Spleen (tissue), 7 donors: ENCODE data around the gene PKMYT1.

Source experiments
- POLR2A ChIP-seq, 3 donors: fragments of 450-650 bp; IDR thresholded peaks; one replicate each; pipeline ENCODE4 v1.5.1; 2017; ENCODE audit warnings: antibody characterized with exemption in 3 of 3, mild to moderate bottlenecking in 1 of 3
- POLR2AphosphoS5 ChIP-seq, 3 donors: sonication (generic); formaldehyde crosslinking; IDR thresholded peaks; one replicate each; pipeline ENCODE4 v1.5.1; 2017; ENCODE audit warnings: antibody characterized with exemption in 3 of 3
- TF ChIP-seq, protein P1 (sequence below), 11 experiments: fragments of 200-600 bp in 7 of 11; fragments of 450-650 bp in 4 of 11; sonication (generic) in 4 of 11; IDR thresholded peaks in 8 of 11; conservative IDR thresholded peaks in 3 of 11; 1 replicate in 7 of 11; 2 replicates in 4 of 11; pipeline versions ENCODE4 v1.4.0 to v1.8.0; 2016 to 2021; ENCODE audit warnings: antibody characterized with exemption in 11 of 11, inconsistent platforms in 4 of 11, mild to moderate bottlenecking in 1 of 11
- donor health status: DM: no; HTN: no; CAD: no; lungs with moderate emphysema.
- donor health status: DM: no; HTN: no; CAD: no.
- donor health status: DM: no; HTN: no; CAD: no.

DNA sequence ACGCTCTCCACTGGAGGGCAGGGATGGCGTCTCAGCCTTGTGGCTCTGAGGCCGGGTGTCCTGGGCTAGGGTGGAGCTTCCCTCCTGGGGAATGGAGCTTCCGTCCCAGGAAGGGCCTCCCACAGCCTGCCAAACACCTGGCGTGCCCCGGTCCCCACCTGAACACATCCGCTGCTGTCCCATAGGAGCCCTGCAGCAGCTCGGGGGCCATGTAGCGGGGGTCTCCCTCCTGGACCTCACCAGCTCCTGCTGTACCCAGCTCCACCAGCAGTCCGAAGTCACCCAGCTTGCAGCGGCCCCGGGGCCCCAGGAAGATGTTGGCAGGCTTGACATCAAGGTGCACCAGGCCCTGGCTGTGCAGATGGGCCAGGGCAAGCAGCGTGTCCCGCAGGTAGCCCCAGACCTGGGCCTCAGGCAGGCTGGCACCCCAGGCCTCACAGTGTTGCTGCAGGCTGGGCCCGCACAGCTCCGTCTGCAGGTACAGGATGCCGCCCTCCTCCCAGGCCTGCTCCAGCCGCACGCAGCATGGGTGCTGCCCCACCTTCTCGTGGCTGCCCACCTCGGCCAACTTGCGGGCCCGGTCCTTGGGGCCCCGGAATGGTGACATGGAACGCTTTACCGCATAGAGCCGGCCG is 5.0 kb downstream of the PKMYT1 start:
- TF ChIP-seq, protein P1, sequence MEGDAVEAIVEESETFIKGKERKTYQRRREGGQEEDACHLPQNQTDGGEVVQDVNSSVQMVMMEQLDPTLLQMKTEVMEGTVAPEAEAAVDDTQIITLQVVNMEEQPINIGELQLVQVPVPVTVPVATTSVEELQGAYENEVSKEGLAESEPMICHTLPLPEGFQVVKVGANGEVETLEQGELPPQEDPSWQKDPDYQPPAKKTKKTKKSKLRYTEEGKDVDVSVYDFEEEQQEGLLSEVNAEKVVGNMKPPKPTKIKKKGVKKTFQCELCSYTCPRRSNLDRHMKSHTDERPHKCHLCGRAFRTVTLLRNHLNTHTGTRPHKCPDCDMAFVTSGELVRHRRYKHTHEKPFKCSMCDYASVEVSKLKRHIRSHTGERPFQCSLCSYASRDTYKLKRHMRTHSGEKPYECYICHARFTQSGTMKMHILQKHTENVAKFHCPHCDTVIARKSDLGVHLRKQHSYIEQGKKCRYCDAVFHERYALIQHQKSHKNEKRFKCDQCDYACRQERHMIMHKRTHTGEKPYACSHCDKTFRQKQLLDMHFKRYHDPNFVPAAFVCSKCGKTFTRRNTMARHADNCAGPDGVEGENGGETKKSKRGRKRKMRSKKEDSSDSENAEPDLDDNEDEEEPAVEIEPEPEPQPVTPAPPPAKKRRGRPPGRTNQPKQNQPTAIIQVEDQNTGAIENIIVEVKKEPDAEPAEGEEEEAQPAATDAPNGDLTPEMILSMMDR (IDR thresholded peaks at IDR 0.05 in 8 of 11, conservative IDR thresholded peaks at IDR 0.05 in 3 of 11), result no peak
- TF ChIP-seq POLR2AphosphoS5 (IDR thresholded peaks at IDR 0.05) (no peak), POLR2A (IDR thresholded peaks at IDR 0.05) (no peak)
